Stimulated activated memory B cell treated with anti-CD40 and anti-IgM and Interleukin-4, amounts not matched to agents 10 μg/mL and 1 μg/mL and 100 μg/mL, for 72 hours (primary cell): ENCODE measurements around the gene GDI1.
A peak's percentile ranks its signal among the peaks of the same experiment; 100 is the strongest.

Experiments
- ATAC-seq: fragments of 150-1000 bp; cut with Tn5 transposase; 2 replicates; pipeline ENCODE4 v1.10.0; 2021
- H3K27ac Mint-ChIP-seq: one replicate; pipeline ENCODE4 v1.8.0; 2022; ENCODE audit warnings: mild to moderate bottlenecking, mixed read lengths
- H3K27me3 Mint-ChIP-seq: one replicate; pipeline ENCODE4 v1.8.0; 2022; ENCODE audit warnings: mixed read lengths
- H3K36me3 Mint-ChIP-seq: one replicate; pipeline ENCODE4 v1.8.0; 2022; ENCODE audit warnings: mixed read lengths
- H3K4me1 Mint-ChIP-seq: one replicate; pipeline ENCODE4 v1.8.0; 2022; ENCODE audit warnings: mixed read lengths
- H3K4me3 Mint-ChIP-seq: one replicate; pipeline ENCODE4 v1.8.0; 2022; ENCODE audit warnings: mild to moderate bottlenecking, moderate library complexity, mixed read lengths
- H3K9me3 Mint-ChIP-seq: one replicate; pipeline ENCODE4 v1.8.0; 2022; ENCODE audit warnings: mixed read lengths

GDI1 gene

DNA sequence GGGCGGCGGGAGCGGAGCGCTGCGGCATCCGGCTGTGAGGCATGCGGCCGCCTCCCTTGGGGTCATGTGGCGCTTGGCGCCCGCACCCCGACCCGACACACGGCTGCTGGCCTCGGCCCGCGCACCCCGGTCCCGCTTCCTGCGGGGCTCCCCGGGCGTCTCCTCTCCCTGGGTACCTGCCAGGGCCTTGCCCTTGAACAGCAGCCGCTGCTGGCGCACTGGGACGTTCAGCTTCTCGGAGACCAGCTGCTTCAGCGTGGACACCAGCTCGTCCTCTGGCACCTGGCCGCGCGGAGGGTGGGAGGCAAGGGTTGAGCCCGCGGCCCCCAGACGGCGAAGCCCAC, 49.1 kb downstream of the GDI1 start:
- ATAC-seq: no peak
- H3K9me3 Mint-ChIP-seq: no peaks in the 10 kb centered on the region
- H3K36me3 Mint-ChIP-seq: peaks cover 14% of the 10 kb centered on the region
- H3K4me3 Mint-ChIP-seq: peak overlapping the region; percentile 69
- H3K27me3 Mint-ChIP-seq: no peaks in the 10 kb centered on the region
- no peak overlapping the region for H3K27ac Mint-ChIP-seq
- peaks cover 50% of the 10 kb centered on the region for H3K4me1 Mint-ChIP-seq

DNA sequence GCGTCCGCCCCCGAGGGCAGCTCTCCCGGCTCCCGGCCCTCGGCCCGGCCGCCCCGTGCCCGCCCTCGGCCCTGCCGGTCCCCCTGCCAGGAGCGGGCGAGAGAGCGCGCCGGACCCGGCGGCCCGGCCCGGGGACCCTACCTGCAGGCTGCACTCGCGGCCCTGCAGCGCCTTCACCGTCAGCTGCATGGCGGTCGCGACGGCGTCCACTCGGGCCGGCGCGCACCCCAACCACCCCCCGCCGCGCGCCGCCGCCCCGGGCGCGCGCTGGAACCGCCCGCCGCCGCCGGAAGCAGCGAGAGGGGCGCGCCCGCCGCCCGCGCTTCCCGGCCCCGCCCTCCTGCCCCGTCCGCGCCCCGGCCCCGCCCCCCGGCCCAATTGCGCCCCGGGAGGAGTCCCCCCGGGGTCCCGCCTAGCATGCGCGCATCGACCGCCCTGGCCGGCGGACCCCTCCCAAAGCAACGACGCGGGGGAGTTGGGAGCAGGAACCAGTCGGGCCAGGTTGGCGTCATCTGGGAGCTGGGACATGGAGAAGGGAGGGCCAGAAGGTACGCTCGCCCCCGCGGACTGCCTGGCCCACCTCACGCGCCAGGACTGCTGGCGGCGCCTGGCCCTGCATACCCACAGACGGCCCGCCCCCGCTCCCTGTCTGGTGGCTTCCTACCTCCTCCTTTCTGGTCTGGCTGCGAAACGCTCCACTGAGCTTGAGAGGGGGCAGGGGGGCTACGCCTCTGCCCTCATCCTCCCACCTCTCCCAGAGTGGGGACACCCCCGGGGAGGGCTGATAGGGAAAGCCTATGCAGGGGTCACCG, 49.6 kb downstream of the GDI1 start, which contains the start of gene UBL4A:
Gene UBL4A, minus strand, starts transcription at position 220 of the 812 bp plus-strand sequence. Its CDS starts 31 bp downstream, at position 189.
- Mint-ChIP-seq H3K4me1 (peaks cover 54% of the 10 kb centered on the region), H3K27ac (peak within 1 kb of the TSS; percentile 51), H3K36me3 (peaks cover 14% of the 10 kb centered on the region)

DNA sequence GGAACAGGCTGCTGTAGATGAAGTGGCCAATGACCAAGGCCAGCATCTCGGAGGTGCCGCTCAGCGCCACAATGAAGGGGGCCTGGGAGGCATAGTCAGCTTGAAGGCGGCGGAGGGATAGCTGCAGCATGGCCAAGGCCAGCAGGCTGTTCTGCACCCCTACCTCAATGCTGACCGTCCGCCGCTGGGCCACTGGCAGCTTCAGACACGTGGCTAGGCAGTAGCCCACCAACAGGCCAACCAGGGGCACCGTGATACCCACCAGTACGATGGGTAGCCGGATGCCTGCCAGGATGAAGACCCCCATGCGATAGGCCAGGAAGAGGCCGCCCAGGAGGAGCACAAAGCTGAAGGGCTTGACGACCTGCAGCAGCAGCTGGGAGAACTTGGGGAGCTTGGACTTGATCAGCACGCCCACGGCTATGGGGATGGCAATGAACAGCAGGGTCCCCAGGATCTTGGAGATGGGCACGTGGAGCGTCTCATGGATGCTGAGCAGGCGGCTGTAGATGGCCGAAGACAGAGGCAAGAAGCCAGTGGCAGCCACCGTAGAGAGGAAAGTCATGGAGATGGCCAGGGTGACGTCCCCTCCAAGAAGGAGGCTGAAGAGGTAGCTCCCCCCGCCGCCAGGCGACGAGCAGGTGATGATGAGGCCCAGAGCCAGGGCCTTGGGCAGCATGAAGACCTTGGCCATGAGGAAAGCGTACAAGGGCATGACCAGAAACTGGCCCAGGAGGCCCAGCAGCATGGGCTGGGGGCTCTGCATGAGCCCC, 50.8 kb downstream of the GDI1 start:
- peak overlapping the region; percentile 21 for H3K4me3 Mint-ChIP-seq
- peaks cover 14% of the 10 kb centered on the region for H3K36me3 Mint-ChIP-seq
- H3K4me1 Mint-ChIP-seq: peaks cover 43% of the 10 kb centered on the region
- no peak overlapping the region for H3K27ac Mint-ChIP-seq
- H3K27me3 Mint-ChIP-seq: no peaks in the 10 kb centered on the region
- ATAC-seq: no peak
- no peaks in the 10 kb centered on the region for H3K9me3 Mint-ChIP-seq

More for the DNA sequence above, 49.6 kb downstream of the GDI1 start, which contains the start of gene UBL4A:
- peak; percentile 57 for ATAC-seq
- no peaks in the 10 kb centered on the region for H3K27me3 Mint-ChIP-seq
- no peaks in the 10 kb centered on the region for H3K9me3 Mint-ChIP-seq
- peak within 1 kb of the TSS; percentile 81 for H3K4me3 Mint-ChIP-seq

DNA sequence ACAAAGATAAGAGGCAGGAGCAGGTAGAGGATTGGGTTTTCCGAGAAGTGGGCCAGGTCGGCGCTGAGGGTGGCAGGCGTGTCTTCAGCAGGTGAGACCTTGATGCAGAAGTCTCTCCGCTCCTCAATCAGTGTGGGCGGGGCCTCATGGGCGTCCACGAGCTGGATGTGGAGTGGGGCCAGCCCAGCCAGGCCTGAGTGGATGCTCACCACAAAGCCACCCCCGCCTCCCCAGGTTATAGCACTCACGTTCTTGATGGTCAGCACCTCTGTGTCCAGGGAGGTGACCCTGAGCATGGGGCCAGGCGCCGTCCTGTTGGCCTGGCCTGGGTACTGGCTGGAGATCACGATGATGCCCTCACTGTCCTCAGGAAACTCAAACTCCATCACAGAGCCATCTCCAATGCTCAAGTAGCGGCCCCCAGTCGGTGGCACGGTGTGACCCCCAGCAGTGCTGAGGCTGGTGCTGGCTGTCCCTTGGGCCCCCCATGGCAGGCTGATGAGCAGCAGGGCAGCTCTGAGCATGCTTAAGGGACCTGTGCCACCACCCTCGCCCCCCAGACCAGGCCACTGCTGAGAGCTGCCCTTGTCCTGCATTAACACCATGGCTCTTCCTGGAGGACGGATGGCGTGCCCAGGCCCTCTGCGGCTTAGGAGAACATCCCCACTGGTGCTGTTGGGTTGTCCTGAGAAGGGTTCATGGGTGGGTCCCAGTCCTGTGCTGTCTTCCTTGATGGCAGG, 51.6 kb downstream of the GDI1 start:
- Mint-ChIP-seq H3K9me3 (no peaks in the 10 kb centered on the region), H3K4me3 (peak overlapping the region; percentile 94), H3K27me3 (no peaks in the 10 kb centered on the region), H3K36me3 (peaks cover 14% of the 10 kb centered on the region), H3K27ac (no peak overlapping the region), H3K4me1 (peaks cover 37% of the 10 kb centered on the region)
- ATAC-seq: no peak

DNA sequence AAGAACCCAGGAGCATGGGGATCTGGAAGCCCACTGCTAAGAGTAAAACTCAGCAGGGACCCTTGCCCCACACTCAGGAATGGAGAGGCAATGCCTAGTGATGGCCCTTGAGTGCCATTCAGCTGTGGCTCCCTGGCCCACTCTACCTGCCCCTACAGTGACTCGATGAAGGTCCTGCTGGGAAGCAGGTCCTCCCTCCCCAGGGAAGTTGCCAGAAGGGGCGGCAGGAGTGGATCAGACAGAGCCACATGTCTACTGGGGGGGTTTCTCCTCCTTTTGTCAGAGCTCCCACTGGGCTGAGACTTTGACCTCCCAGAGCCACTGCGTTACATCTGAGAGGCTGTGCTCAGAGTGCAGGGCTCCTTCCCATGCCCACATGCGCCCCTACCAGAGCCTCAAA, 52.2 kb downstream of the GDI1 start:
- H3K4me3 Mint-ChIP-seq: peak overlapping the region; percentile 94
- no peaks in the 10 kb centered on the region for H3K9me3 Mint-ChIP-seq
- peaks cover 14% of the 10 kb centered on the region for H3K36me3 Mint-ChIP-seq
- peak overlapping the region; percentile 95 for H3K27ac Mint-ChIP-seq
- no peaks in the 10 kb centered on the region for H3K27me3 Mint-ChIP-seq
- H3K4me1 Mint-ChIP-seq: peaks cover 35% of the 10 kb centered on the region
- no peak for ATAC-seq

DNA sequence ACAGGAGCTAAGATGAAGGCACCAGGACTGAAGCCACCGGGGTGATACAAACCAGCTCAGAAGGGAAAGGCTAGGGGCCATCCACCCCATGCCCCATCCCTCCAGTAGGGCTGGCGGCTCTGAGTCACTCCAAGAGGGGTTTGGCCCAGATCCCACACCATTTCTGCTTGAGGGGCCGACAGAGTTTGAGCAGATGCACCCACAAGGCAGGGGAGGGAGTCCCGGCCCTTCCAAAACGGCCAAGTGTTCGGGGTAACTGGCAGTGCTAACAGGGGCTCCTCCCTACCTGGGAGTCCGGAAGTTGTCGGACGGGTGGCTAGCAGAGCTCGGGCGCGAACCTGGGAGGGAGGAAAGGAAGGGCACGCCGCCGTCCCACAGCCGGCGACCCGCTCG, 53.1 kb downstream of the GDI1 start:
- Mint-ChIP-seq H3K4me1 (peaks cover 35% of the 10 kb centered on the region), H3K4me3 (peak overlapping the region; percentile 94), H3K36me3 (peaks cover 14% of the 10 kb centered on the region), H3K9me3 (no peaks in the 10 kb centered on the region), H3K27me3 (no peaks in the 10 kb centered on the region), H3K27ac (peak overlapping the region; percentile 95)
- peak; percentile 25 for ATAC-seq

DNA sequence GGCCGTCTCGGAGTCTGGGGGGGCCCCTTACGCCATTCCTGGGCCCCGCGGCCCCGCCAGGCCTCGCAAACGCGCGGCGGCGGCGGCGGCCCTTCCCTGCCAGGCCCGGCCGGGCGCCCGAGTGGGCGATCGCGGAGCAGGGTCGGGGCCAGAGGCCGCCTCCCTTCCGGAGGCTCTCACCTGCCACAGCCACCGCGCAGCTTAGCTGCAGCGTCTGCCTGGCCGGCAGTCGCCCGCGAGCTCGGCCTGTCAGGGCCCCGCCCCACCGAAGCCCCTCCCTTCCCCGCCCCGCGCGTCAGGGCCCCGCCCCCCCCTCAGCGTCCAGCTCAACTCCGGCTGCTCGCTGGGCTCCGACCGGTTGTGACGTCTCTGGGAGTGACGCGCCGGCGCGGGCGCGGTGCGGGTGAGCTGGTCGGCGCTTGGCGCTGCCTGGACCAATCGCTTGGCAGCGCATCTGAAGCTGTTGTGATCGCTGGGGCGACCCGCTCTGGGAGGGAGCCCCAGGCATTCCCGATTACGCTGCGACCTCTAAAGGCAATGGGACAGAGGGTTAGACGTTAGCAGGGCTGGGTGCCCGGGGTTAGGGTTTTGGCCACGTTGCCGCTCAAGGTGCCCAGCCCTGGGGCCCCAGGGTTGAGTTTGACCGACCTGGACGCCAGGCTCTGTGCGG, 53.6 kb downstream of the GDI1 start, which contains the start of gene SLC10A3:
Gene SLC10A3, minus strand, starts transcription at position 216 of the 670 bp plus-strand sequence. CDS start 1,689 bp downstream, outside the sequence.
- peak within 1 kb of the TSS; percentile 94 for H3K4me3 Mint-ChIP-seq
- H3K36me3 Mint-ChIP-seq: peaks cover 14% of the 10 kb centered on the region
- ATAC-seq: peak; percentile 93
- H3K27me3 Mint-ChIP-seq: no peaks in the 10 kb centered on the region
- peak within 1 kb of the TSS; percentile 95 for H3K27ac Mint-ChIP-seq
- peaks cover 35% of the 10 kb centered on the region for H3K4me1 Mint-ChIP-seq
- H3K9me3 Mint-ChIP-seq: no peaks in the 10 kb centered on the region
